NCI-H526 (cell line): ENCODE data around the gene MAP4K1.
"Not testable (repeated sequence)": the region's sequence is repeated elsewhere in the genome, so short reads cannot be mapped to it uniquely, and the experiment has no call there.

Experiments
- DNase-seq, 2 experiments: peaks; one replicate each; lab custom pipeline; 2025; lab: John Stamatoyannopoulos, UW

The MAP4K1 gene

GRCh38 chr19:38569368-38569983 is 48.3 kb downstream of the MAP4K1 start:
- no peak for DNase-seq

- DNase-seq: no peak
These were observed 52.1 kb downstream of the MAP4K1 start for GRCh38 chr19:38565691-38566105.

GRCh38 chr19:38564981-38565690 is 52.6 kb downstream of the MAP4K1 start:
- DNase-seq: peak in 1 of 2 experiments; percentile 50

- DNase-seq: no peak
These were observed 54.3 kb downstream of the MAP4K1 start for GRCh38 chr19:38563475-38563874.

GRCh38 chr19:38562096-38562495 is 55.7 kb downstream of the MAP4K1 start:
- no peak for DNase-seq

- no peak for DNase-seq
These were observed 56.1 kb downstream of the MAP4K1 start for GRCh38 chr19:38561658-38562057.

- DNase-seq: no peak
These were observed 56.6 kb downstream of the MAP4K1 start for GRCh38 chr19:38561053-38561606.

GRCh38 chr19:38559428-38560401 is 58.0 kb downstream of the MAP4K1 start:
- no peak for DNase-seq

GRCh38 chr19:38558933-38559332 is 58.8 kb downstream of the MAP4K1 start:
- DNase-seq: not testable (repeated sequence)

- no peak for DNase-seq
These were observed 60.5 kb downstream of the MAP4K1 start for GRCh38 chr19:38557205-38557799.

GRCh38 chr19:38556521-38557174 is 61.1 kb downstream of the MAP4K1 start:
- DNase-seq: no peak

- no peak for DNase-seq
These were observed 62.6 kb downstream of the MAP4K1 start for GRCh38 chr19:38555200-38555599.

GRCh38 chr19:38554676-38555141 is 63.0 kb downstream of the MAP4K1 start:
- no peak for DNase-seq

- not testable (repeated sequence) for DNase-seq
These were observed 64.5 kb downstream of the MAP4K1 start for GRCh38 chr19:38553239-38553638.

- DNase-seq: no peak
These were observed 66.3 kb downstream of the MAP4K1 start for GRCh38 chr19:38551450-38551813.

GRCh38 chr19:38550376-38550775 is 67.4 kb downstream of the MAP4K1 start:
- no peak for DNase-seq

GRCh38 chr19:38549942-38550341 is 67.8 kb downstream of the MAP4K1 start:
- DNase-seq: no peak

GRCh38 chr19:38549061-38549460 is 68.7 kb downstream of the MAP4K1 start:
- DNase-seq: no peak

- no peak for DNase-seq
These were observed 70.3 kb downstream of the MAP4K1 start for GRCh38 chr19:38547421-38547820.

GRCh38 chr19:38545596-38545995 is 72.2 kb downstream of the MAP4K1 start:
- no peak for DNase-seq
